Ishikawa (cell line): Measurements from ENCODE around the gene ZCCHC3.

Experiments
- EGR1 ChIP-seq: IDR thresholded peaks from 2 replicates; pipeline ENCODE4 v1.6.1; 2012
- NFIC ChIP-seq: IDR thresholded peaks from 2 replicates; pipeline ENCODE4 v1.6.1; 2012
- TAF1 ChIP-seq: IDR thresholded peaks from 2 replicates; pipeline ENCODE4 v1.6.1; 2012; ENCODE audit warnings: low read depth, mild to moderate bottlenecking

- no peak for TF ChIP-seq TAF1
- no peak for TF ChIP-seq EGR1
- TF ChIP-seq NFIC = no peak
These were observed 19.9 kb upstream of the ZCCHC3 start for GRCh38 chr20:277496-277781.
